OCI-LY3 (cell line): ENCODE measurements around the gene DMRT2.

Experiments used
- H2AFZ ChIP-seq: fragments of 200-600, 300-600 bp; shearing (Covaris generic); 2 replicates; pipeline ENCODE4 v1.6.0; 2014; ENCODE audit warnings: antibody characterized with exemption, low read depth, low read length
- H3K27ac ChIP-seq: fragments of 200-600, 300-600 bp; sonication (generic); 2 replicates; pipeline ENCODE4 v1.5.1; 2014; ENCODE audit warnings: mild to moderate bottlenecking, low read length, moderate library complexity, mixed read lengths
- H3K27me3 ChIP-seq: fragments of 200-600, 300-600 bp; sonication (generic); 2 replicates; pipeline ENCODE4 v1.6.1; 2014; ENCODE audit warnings: low read depth, low read length, mixed read lengths
- H3K36me3 ChIP-seq: fragments of 200-600, 300-600 bp; sonication (generic); replicated peaks from 2 replicates; pipeline ENCODE3; 2014; ENCODE audit warnings: low read depth, low read length, mixed read lengths
- H3K4me1 ChIP-seq: fragments of 300-600, 200-600 bp; sonication (generic); 2 replicates; pipeline ENCODE4 v1.6.1; 2014; ENCODE audit warnings: low read length, mixed read lengths
- H3K4me2 ChIP-seq: fragments of 200-600, 300-600 bp; sonication (generic); 2 replicates; pipeline ENCODE4 v1.6.1; 2014; ENCODE audit warnings: low read length, mixed read lengths
- H3K4me3 ChIP-seq: fragments of 300-600, 200-600 bp; sonication (generic); 2 replicates; pipeline ENCODE4 v1.5.1; 2014; ENCODE audit warnings: antibody characterized with exemption, mild to moderate bottlenecking, low read length, moderate library complexity
- H3K79me2 ChIP-seq: fragments of 300-600, 200-600 bp; shearing (Covaris generic); 2 replicates; pipeline ENCODE4 v1.6.1; 2014; ENCODE audit warnings: mild to moderate bottlenecking, low read length, mixed read lengths
- H3K9ac ChIP-seq: fragments of 300-600, 200-600 bp; shearing (Covaris generic); 2 replicates; pipeline ENCODE4 v1.6.0; 2014; ENCODE audit warnings: mild to moderate bottlenecking, low read length, moderate library complexity
- H3K9me3 ChIP-seq: fragments of 200-600, 300-600 bp; shearing (Covaris generic); 2 replicates; pipeline ENCODE4 v1.6.1; 2014; ENCODE audit warnings: low read length, mixed read lengths; ENCODE audit not compliant: insufficient read depth
- H4K20me1 ChIP-seq: fragments of 200-600, 300-600 bp; sonication (generic); 2 replicates; pipeline ENCODE4 v1.6.1; 2016; ENCODE audit warnings: low read length, mixed read lengths; ENCODE audit not compliant: insufficient read depth
- EZH2phosphoT487 ChIP-seq: fragments of 200-600 bp; shearing (Covaris generic); IDR thresholded peaks from 2 replicates; pipeline ENCODE4 v1.6.1; 2018; ENCODE audit warnings: antibody characterized with exemption, mixed run types, low read depth
- TF ChIP-seq, protein P1 (sequence below): fragments of 200-600, 300-600 bp; sonication (generic); IDR thresholded peaks from 2 replicates; pipeline ENCODE4 v1.5.1; 2014; ENCODE audit warnings: antibody characterized with exemption, low read length, low read depth

Gene DMRT2

GRCh38 chr9:1073497-1073896 is 23.3 kb downstream of the DMRT2 start:
- no peak overlapping the region for H3K27ac ChIP-seq
- no peak overlapping the region for H2AFZ ChIP-seq
- no peaks in the 10 kb centered on the region for H3K9me3 ChIP-seq
- H3K9ac ChIP-seq, result no peak overlapping the region
- no peaks in the 10 kb centered on the region for H3K79me2 ChIP-seq
- H3K36me3 ChIP-seq, result no peaks in the 10 kb centered on the region
- H3K4me1 ChIP-seq, result peaks cover 16% of the 10 kb centered on the region
- H3K27me3 ChIP-seq, result peaks cover 9% of the 10 kb centered on the region; the same call in 1 of the 2 replicates
- H4K20me1 ChIP-seq, result no peaks in the 10 kb centered on the region
- no peak overlapping the region for H3K4me2 ChIP-seq
- TF ChIP-seq, protein P1, sequence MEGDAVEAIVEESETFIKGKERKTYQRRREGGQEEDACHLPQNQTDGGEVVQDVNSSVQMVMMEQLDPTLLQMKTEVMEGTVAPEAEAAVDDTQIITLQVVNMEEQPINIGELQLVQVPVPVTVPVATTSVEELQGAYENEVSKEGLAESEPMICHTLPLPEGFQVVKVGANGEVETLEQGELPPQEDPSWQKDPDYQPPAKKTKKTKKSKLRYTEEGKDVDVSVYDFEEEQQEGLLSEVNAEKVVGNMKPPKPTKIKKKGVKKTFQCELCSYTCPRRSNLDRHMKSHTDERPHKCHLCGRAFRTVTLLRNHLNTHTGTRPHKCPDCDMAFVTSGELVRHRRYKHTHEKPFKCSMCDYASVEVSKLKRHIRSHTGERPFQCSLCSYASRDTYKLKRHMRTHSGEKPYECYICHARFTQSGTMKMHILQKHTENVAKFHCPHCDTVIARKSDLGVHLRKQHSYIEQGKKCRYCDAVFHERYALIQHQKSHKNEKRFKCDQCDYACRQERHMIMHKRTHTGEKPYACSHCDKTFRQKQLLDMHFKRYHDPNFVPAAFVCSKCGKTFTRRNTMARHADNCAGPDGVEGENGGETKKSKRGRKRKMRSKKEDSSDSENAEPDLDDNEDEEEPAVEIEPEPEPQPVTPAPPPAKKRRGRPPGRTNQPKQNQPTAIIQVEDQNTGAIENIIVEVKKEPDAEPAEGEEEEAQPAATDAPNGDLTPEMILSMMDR, result no peak
- no peak for TF ChIP-seq EZH2phosphoT487
- no peak overlapping the region for H3K4me3 ChIP-seq

DNA sequence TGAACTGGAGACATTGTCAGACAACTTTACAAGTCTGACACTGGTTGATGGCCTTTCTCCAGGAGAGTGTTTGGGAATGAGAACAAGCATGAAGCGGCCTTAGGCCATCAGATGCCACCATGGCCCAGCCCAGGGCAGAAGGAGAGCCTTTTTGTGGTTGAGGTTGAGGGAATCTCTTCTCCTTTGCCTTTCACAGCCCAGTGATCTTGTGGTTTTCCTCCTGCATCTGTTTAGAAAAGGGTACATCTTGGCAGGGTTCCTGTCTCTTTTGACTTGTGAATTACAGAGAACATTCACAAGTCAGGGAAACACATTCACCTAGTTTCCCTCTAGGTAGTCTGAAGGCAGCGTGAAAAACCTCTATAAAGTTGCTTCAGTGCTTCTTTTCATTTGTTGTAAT is 27.5 kb downstream of the DMRT2 start:
- Histone ChIP-seq H3K27me3 (peaks cover 25% of the 10 kb centered on the region), H3K4me3 (no peak overlapping the region), H4K20me1 (no peaks in the 10 kb centered on the region), H3K79me2 (no peaks in the 10 kb centered on the region), H3K4me2 (no peak overlapping the region), H3K9me3 (no peaks in the 10 kb centered on the region), H3K9ac (no peak overlapping the region), H3K36me3 (no peaks in the 10 kb centered on the region), H2AFZ (no peak overlapping the region), H3K27ac (no peak overlapping the region), H3K4me1 (peaks cover 10% of the 10 kb centered on the region)
- TF ChIP-seq EZH2phosphoT487, result no peak
- TF ChIP-seq, protein P1, result no peak

DNA sequence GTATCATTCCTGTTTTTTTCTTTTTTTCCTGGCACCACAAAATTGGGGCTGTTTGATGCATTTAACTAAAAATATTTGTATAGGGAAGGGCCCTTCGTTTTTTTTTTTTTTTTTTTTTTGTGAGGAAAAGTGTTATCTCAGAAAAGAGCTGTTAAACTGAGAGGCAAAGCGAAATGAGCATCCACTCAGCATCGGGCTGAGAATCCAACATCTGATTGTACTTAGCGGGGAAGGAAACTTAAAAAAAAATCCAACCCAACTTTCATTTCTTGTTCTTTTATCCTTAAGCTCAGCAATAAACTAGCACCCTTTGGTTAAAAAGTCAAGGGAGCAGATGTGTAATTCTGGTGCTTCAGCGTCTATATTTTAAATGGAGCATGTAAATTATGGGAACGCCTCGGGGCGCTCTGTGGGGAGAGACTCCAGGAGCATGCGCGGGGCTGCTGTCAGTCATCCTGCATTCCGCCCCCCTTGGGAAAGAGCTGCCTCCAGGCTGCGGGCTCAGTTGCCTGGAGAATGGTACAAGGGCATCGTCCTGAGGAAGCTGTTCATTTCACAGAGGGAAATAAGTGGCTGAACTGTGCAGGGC is 33.3 kb downstream of the DMRT2 start:
- no peak overlapping the region for H3K4me2 ChIP-seq
- no peak overlapping the region for H2AFZ ChIP-seq
- H3K9me3 ChIP-seq, result no peaks in the 10 kb centered on the region

DNA sequence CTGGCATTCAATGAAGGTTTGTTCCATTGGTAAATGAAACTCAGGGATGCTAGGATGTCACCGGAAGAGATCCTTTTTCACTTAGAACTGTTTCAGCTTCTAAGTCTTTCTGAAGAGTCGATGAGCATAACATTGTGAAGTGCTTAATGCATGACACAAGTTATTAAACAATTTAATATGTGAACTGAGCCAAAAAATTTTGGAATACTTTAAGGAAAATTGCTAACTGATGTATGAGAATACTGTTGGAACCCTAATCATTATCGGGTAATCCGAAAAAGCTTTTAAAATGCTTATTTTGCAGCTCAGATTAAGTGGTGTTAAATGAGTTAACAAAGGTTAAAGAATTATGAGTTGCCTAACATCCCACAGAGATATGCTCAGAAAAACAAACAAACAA is 34.9 kb downstream of the DMRT2 start:
- no peaks in the 10 kb centered on the region for H4K20me1 ChIP-seq
- H3K9me3 ChIP-seq, result no peaks in the 10 kb centered on the region
- H2AFZ ChIP-seq, result no peak overlapping the region
- H3K4me3 ChIP-seq, result no peak overlapping the region
- no peak overlapping the region for H3K27ac ChIP-seq
- no peak overlapping the region for H3K9ac ChIP-seq
- TF ChIP-seq, protein P1, result no peak
- no peak for TF ChIP-seq EZH2phosphoT487
- peaks cover 6% of the 10 kb centered on the region for H3K4me1 ChIP-seq
- H3K27me3 ChIP-seq, result peaks cover 29% of the 10 kb centered on the region
- no peak overlapping the region for H3K4me2 ChIP-seq
- H3K79me2 ChIP-seq, result no peaks in the 10 kb centered on the region
- H3K36me3 ChIP-seq, result no peaks in the 10 kb centered on the region

More for the DNA sequence above, 33.3 kb downstream of the DMRT2 start:
- H3K79me2 ChIP-seq, result no peaks in the 10 kb centered on the region
- H3K4me3 ChIP-seq, result no peak overlapping the region
- H4K20me1 ChIP-seq, result no peaks in the 10 kb centered on the region
- H3K9ac ChIP-seq, result no peak overlapping the region
- H3K4me1 ChIP-seq, result peaks cover 6% of the 10 kb centered on the region
- H3K27ac ChIP-seq, result no peak overlapping the region
- H3K27me3 ChIP-seq, result peaks cover 27% of the 10 kb centered on the region
- TF ChIP-seq, protein P1, result no peak
- no peak for TF ChIP-seq EZH2phosphoT487
- H3K36me3 ChIP-seq, result no peaks in the 10 kb centered on the region
